Dermis microvascular lymphatic vessel endothelial cell (primary cell): ENCODE results near the gene GNAZ. TPM values are rescaled to one million over a fixed set of nuclear protein-coding genes. Genes with fewer than 3 reads are reported as not detected.

Experiments
- DNase-seq, 2 donors: peaks; one replicate each; pipeline versions ENCODE4 v3.0.0 to v3.0.0-alpha.2; 2010; ENCODE audit warnings: low read depth in 2 of 2
- total RNA-seq: library from RNA; depleted of rRNA; stranded (reverse); fragments of >200 nt; gene quantifications from 2 replicates; pipeline ENCODE4 v1.2.1, GENCODE V29; 2014

Gene GNAZ
- total RNA-seq, 1 donor from 2014 or later, result 0.51 TPM

DNA sequence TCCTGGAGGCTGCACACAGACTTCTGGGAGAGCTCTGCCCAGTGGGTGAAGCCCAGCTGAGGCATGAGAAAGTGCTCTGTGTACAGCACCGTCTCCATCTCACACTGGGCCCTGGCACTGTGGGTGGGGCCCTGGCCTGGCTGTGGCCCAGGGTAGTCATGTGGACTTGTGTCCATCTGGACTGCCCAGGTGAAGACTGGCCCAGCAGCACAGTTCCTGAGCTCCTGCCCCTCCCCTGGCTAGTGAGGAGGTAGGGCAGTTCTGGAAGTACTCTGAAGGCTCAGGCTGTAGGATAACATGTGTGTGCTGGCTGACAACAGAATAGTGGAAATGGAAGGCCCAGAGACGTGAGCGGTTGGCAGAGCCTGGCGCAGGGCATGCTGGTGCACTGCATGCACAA lies 36.0 kb downstream of the GNAZ start:
- DNase-seq, result no peak

DNA sequence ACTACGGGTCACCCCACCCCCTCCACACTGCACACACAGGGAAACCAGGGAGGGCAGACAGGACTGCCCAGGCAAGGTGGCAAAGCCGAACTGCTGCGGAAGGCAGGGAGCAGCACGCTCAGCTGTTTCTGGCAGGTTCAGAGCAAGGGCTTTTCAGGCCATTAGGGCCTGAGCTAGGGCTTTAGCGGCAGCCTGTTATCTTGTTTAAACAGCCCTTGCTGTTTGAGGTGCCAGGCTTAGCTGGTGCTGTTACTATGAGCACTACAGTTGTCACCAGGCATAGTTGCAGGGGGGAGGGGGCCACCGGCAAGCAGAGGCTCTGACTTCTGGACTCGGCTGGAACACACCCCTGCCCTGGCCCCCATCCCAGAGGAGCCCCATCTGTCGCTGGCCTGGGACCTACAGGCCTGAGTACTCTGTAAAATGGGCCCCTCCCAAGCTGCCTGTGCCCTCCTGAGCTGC lies 36.6 kb downstream of the GNAZ start:
- no peak for DNase-seq

DNA sequence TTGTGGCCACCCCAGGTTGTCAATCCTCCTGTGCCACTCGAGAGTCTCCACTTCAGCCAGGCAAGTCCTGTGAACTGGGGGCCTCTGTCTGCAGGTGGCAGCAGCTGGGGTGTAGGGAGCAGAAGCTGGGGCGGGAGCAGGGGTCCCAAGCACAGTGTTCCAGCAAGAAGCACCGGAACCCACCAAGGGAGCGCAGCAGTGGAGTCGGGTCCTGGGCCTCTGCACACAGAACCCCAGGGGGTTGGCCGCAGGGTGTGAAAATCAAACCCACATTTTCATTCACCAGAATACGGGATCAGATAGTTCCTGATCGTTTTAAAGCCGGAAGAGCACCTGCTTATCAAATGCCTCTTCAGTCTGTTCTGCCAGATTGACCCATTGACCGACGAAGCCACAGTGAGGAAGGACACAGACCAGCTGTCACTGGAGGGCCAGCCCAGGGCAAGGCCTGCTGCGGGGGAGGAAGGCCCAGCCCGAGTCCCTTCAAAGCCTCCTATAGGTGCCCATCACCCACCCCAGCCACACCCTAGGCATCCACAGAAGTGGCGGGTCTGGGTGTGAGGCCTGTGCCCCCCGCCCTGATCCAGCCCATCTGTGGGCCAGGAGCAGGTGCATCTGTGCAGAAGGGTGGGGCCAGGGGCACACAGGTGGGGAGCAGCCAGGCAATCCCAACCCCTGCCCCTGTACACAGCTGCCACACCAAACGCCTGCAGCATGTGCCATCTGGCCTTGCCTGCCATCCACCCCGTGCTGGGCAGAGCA lies 37.3 kb downstream of the GNAZ start:
- no peak for DNase-seq

DNA sequence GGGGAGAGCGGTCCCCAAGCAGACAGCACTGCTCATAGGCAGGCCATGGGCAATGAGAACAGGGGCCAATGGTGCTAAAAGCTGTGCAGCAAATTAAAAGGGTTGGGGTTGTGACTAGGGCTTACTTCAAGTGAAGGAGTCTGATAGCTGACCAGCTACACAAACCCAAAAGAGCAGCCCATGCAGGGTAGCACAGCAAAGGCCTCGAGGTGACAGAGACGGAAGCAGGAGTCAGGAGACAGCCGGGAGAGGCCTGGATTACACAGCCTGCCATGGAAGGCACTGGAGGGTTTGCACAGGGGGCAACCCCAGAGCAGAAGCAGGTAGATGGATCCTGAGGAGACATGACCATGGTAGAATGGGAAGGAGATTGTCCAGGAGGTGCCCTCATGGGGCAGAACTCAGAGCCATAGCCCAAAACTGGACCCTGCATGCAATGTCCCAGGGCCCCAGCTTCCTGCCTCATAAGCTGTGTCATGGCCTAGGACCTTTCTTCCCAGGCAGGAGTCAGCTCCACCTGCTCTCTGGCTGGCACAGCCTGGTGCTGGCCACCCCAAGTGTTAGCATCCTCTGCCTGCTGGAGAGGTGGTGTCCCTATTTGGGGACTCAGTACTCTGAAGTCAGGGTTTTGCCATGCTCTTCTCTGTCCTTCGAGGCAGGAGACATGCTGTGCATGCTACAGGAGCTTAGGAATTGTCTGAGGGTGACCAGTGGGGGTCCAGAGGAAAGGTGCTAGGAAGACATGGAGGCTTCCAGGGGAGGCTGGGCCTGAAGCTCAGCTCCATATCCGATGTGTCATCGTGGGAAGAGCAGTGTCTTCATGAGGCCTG lies 38.1 kb downstream of the GNAZ start:
- DNase-seq, result no peak

DNA sequence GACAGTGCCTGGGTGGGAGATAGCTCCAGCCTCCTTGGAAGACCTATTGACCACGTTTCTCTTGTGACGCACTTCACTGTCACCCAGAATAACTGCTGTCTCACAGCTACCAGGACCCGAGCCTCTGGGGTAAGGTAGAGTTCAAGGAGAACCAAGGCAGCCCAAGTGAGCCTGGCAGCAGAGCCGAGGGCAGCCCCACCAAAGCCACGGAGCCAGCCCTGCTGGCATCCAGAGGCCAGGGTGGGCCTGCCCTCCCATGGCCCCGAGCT lies 38.7 kb downstream of the GNAZ start:
- no peak for DNase-seq

DNA sequence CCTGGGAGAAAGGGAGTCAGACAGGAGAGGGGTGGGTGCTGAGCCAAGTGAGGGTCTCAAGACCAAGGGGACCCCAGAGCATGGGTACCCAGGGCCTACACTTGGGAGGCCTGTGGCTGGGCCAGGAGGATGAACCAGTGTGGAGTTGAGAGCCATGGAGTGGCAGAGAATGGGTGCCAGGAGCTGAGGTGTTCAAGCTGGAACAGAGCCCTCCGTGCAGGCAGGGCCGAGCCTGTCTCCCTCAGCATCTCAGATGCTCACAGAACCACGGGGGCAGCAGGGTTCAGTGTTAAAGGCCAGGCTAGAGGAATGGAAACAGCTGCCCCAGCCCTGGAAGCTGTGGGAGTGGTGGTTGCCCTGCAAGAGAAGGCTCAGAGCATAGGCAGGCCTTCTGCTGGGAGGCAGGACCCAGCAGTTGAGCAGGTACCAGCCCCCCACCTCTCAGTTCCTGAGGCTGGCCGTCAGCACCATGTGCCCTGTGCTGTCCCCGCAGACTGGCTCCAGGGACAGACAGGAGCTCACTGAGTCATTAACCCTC lies 39.2 kb downstream of the GNAZ start:
- no peak for DNase-seq

DNA sequence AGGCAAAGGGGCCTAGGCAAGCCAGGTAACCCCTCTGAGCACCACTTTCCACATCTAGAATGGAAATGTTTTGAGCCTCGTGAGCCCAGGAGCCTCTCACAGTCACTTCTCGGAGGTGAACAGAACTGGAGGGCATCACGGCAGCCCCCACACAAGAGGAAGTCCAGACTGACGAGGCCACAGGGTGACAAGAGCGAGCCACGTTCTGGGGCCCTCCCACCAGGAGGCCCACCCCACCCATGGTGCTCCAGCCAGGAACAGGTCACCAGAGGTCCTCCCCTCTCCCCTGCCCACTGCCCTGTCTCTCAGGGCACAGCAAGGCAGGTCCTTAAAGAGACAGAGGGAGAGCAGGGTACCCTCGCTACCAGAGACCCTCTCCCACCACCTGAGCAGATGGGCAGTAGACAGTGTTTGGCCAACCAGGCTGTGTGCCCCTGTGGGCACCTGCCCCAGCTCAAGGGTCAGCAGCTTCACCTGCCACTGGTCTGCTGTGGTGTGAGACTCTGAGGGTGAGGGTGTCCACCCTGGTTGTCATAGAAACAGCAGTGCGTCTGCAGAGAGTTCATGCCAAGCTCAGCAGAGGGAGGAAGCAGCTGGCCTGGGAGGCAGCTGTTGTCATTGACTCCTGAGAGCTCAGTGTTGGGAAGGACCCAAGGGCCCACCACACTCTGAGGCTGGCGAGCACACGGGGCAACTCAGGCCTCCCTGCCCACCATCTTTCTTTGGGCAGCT lies 40.0 kb downstream of the GNAZ start:
- DNase-seq, result peak; percentile 12 to 36

DNA sequence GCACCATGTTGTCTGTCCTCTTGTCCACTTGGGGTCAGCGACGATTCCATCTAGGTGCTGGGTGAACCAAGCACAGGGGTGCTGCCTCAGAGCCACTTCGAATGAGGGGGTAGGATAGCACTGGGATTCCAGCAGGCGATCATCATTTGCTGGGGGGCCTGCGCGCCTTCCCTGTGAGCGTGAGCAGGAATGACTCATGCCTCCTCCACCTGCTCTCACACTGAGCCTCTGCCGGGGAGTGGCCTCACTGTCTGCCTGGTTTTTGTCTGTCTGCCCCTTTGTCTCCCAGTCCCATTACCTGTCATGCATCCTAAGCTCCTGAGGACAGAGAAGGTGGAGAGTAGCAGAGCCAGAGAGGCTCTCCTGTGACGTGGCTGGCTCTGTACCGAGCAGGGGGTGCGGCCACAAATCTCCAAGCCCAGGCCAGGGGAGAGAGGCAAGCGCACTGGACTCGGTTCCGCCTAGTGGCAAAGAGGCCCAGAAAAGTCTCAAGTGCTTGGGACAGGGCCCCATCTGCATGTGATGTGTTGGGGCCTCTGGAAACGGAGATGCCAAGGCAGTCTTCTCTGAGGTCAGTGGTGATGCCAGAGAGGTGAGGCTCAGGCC lies 40.7 kb downstream of the GNAZ start:
- DNase-seq, result no peak

DNA sequence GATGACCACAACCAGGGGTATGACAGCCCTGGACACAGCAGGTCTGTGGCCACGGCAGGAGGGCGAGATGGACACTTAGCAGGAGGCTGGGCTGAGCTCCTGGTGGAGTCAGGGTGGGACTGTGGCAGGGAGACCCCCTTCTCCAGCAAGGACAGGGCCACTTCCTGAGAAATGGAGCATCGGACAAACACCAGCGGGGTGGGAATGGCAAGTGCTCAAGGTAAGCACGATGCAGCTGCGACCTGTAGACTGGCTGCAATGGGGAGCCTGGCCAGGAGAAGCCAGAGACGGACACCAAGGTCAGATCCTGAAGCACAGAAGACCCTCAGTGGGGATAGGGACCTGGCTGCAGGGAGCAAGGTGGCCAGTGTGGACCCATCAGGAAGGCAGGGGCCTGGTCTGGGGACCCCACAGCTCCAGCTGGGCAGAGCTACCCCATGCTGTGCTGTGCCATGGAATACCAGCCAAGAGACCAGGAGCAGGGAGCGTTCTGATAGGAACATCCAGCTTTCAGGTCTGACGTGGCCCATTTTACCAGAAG lies 42.2 kb downstream of the GNAZ start:
- DNase-seq, result no peak

DNA sequence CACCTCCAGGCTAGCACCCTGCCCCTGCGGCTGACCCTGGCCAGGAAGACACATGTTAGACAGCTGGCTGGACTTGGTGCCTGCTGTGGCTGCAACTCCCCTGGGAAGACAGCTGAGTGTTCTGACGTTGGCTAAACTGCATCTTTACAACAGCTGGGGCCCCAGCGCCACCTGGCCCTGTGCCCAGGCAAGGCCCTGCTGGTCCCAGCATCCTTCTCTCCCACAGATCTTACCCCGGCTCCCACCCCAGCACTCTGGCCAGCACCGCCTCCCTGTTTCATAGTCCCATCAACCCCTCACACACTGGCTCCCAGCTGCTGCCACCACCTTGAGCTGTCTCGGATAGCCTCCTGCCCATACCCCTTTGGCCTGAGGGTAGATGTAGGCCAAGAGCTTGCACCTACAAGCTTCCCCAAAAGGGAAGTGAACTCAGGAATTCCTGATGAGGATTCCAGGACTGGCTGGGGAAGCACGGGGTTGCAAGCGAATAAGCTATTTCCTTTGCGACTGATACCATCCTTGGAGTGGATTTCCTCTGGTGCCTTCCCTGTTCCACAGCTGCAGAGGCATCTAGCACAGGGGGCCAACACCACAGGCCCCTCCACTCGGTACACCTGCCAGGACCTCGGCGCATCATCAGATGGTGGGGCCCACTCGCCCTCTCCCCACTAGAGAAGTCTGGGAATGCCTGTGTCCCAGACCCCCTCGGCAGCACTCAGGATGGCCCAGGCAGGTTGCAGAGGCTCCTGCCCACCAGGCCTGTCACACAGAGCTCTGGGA lies 42.9 kb downstream of the GNAZ start:
- no peak for DNase-seq

DNA sequence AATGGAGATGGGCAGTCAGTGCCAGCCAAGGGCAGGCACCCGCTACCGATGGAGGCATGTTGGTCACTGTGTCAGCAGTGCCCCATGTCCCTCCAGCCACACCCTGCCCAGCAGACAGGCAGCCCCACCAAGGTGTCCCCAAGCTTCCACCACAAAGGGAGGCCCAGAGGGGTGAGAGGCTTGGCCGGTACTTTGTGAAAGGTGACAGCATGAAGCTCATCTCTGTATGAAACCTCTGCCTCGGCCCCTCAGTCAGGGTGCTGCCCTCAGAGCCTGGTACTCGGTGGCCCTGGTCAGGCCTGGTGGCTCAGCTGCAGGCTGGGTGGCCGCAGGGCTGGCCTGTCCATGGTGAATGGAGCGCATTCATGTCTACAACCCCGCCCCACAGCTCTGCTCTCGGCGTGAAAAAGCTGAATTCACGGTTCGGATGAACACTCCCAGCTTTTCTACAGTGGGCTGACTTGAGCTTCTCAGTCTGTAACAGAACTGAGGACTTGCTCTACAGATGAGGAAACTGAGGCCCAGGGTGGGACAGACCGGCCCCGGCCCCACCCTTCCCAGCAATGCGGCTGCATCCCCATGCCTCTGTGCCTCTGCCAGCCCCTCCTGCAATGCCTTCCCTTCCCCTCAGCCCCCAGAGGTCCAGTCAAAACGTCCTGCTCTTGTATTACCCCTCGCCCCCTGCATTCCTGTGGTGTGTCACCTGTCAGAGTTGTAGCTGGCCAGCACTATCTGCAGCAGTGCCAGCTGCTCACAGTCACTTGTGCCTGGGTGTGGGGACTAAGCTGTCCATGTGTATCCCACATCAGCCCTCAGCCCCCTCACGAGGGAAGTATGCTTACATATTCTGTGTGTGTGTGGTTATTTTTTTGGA lies 43.8 kb downstream of the GNAZ start:
- no peak for DNase-seq

DNA sequence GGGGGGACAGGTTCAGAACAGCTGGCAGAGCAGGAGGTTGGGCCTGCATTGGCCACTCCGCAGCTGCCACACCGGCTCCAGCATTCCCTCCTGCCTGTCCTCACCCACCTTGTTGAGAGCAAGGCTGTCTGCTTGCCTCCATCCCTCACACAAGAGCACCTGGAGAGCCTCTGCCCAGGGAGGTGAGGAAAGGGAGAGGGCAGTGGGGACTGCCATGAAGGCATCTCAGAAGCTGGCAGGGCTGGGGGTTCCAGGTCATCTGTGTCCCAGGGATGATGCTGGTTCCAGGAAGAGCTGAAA lies 44.4 kb downstream of the GNAZ start:
- DNase-seq, result no peak

DNA sequence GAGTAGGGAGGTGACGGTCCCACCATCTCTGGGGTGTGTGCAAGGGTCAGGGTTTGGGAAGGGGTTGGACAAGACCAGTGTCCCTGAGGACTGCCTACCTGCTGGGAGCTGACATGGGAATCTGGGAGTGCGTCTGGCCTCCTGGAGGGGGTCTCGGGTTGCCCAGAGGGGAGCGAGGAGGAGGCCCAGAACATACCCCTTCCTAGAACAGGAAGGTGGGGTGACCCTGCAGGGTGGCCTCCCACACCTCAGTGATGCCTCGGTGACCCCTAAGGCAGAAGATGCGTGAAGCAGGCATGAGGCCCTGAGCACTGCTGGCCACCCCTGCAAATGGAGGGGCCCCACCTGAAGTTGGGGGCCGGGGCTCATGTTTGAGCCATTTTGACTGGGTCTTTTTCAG lies 45.0 kb downstream of the GNAZ start:
- DNase-seq, result no peak

DNA sequence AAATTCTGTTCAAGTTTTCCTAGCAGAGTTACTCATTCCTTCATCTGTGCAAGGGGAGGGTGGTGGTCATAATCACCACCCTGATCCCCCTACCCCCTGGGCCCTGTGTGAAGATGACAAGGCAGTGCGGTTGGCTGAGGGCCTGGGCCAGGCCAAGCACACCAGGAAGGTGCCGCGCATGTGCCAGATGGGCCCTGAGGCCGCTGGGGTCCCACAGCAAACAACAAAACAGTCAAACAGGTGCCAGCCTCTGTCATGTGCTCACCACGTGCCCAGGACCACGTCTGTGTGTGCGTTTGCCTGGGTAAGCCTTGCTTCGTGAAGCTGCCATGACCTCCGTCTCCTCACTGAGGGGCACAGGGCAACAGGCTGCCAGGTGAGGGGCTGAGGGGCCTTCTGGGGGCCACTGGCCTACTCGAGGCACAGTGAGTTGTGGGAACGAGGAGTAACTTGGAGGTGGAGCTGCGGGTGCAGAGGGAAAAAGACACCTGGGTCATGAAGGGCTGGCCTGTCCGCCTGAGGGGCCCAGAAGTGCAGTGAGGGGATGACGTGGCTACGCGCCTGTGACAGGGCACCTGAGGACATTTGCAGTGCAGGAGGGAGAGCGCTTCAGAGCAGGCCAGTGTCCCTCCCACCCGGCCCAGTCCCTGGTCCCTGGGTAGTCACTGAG lies 45.6 kb downstream of the GNAZ start:
- no peak for DNase-seq

DNA sequence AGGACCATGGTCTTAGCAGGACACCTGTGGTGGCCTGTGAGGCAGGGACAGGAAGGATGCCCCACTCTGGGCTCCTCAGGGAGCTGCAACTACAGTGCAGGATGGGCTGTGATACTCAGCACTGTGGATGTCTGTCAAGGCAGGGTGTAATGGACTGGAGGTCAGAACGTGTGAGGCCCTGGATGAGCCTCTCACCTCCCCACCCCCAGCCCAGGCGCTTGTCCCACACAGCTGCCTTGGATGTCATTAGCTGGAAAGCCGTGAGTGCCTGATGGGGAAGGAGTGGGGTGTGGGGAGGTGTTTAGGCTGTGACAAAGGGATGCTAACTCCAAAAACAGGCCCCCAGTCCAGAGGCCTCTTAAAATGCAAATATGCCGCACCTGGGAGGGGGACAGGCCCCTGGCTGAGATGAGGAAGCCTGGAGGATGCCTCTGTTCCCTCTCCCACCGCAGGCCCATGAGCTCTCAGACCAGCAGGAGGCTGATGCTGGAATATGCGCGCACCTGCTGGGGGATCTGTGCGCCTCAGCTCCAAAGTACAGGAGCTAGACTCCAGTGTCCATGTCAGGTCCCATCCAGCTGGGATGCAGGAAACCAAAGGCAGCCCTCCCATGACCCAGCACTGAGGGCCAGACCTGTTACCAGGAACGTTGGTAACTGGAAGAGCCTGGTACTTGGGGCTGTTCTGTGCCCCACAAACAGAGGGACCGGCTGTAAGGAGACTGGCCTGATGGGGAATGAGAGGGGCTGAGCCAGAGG lies 46.4 kb downstream of the GNAZ start:
- no peak for DNase-seq

DNA sequence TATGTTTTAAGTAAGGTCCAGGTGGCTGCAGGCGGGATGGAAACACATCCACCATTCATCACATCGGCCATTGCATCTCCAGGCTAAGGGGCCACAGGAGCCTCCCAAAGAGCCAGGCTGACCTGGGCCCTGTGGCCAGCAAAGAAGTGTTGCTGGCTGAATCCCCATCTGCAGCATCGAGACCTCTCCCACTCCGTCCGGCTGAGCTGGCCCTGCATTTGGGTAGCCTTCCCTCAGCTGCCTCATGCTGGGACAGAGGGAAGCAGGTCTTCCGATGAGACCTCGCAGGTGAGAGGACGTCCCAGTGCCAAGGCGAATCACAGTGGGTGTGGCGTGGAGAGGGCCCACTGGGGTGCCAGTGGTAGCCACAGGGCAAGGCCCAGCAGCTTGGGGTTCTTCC lies 47.0 kb downstream of the GNAZ start:
- no peak for DNase-seq

DNA sequence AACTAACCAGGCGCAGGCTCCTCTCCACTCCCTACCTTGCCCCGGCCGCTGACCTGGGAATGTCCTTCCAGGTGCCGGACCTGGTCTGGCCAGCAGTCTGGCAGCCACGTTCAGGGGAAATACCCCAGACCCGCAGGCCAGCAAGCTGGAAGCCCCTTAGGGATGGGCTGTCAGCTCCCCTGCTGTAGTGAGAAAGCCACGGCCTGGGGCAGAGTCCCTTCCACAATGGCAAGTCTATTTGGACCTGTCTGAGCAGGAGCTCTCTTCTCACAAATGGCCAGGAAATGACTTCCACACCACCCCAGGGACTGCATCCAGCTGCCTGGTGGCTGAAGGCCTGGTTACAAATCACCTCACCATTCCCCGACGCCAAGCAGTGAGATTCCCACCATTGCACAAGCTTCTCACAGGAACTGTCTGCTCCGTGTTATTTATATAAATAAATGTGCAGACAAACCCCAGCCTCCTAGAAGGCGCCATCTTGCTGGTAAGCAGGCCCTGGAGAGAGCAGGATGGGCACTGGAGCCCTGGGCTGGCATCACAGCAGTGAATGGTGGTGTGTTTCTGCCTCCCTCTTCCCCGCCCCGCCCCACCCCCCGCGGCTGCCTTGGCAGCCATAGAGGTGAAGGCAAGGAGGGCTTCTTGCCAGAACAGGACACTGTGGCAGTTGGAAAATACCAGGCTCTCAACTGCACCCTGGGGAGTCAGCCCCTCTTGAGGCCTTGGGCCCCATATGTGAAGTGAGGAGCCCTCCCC lies 47.8 kb downstream of the GNAZ start:
- no peak for DNase-seq
